PC-3 (cell line): ENCODE data around the gene TERB2.

ENCODE experiments used
- CTCF ChIP-seq: fragments of 300-600 bp; sonication (generic); conservative IDR thresholded peaks from 2 replicates; pipeline ENCODE4 v1.5.1; 2017; ENCODE audit warnings: antibody characterized with exemption, low read depth, mild to moderate bottlenecking, low read length
- EZH2 ChIP-seq: fragments of 300-600 bp; sonication (generic); IDR thresholded peaks from one replicate; pipeline ENCODE4 v1.6.1; 2017; ENCODE audit warnings: antibody characterized with exemption, mild to moderate bottlenecking, low read length; ENCODE audit not compliant: unreplicated experiment
- EZH2phosphoT487 ChIP-seq: fragments of 300-600 bp; sonication (generic); IDR thresholded peaks from 2 replicates; pipeline ENCODE4 v1.6.1; 2018; ENCODE audit warnings: mild to moderate bottlenecking, antibody characterized with exemption, low read length, borderline replicate concordance

- TF ChIP-seq CTCF = no peak
- TF ChIP-seq EZH2 = no peak
- no peak for TF ChIP-seq EZH2phosphoT487
These were observed 70.7 kb downstream of the TERB2 start for GRCh38 chr15:45027220-45027619.
